Measurements from ENCODE around the gene C6orf136.
"Not testable (repeated sequence)": the region's sequence is repeated elsewhere in the genome, so short reads cannot be mapped to it uniquely, and the experiment has no call there.

Gene C6orf136

GRCh38 chr6:30656513-30656912, 9.6 kb downstream of the C6orf136 start:
- no peak for DNase-seq (ENCODE audit: low read depth, low spot score)

- no peak for DNase-seq (ENCODE audit: low read depth, low spot score)
These were observed 10.5 kb downstream of the C6orf136 start for GRCh38 chr6:30657454-30657853.

GRCh38 chr6:30657922-30658321, 11.0 kb downstream of the C6orf136 start:
- DNase-seq (ENCODE audit: low read depth, low spot score): not testable (repeated sequence)

GRCh38 chr6:30664994-30665767, 18.2 kb downstream of the C6orf136 start:
- no peak for DNase-seq (ENCODE audit: low read depth, low spot score)

GRCh38 chr6:30666300-30666699, 19.4 kb downstream of the C6orf136 start:
- DNase-seq (ENCODE audit: low read depth, low spot score): not testable (repeated sequence)

GRCh38 chr6:30670760-30671527, 24.0 kb downstream of the C6orf136 start:
- no peak for DNase-seq (ENCODE audit: low read depth, low spot score)

- DNase-seq (ENCODE audit: low read depth, low spot score): peak; percentile 95
These were observed 25.7 kb downstream of the C6orf136 start, which contains the start of gene DHX16 for GRCh38 chr6:30672445-30673253. Gene DHX16, minus strand, starts transcription at chr6:30673006. Its CDS starts 165 bp downstream, at chr6:30672841.

- DNase-seq (ENCODE audit: low read depth, low spot score): no peak
These were observed 29.8 kb downstream of the C6orf136 start for GRCh38 chr6:30676660-30677285.

- no peak for DNase-seq (ENCODE audit: low read depth, low spot score)
These were observed 32.2 kb downstream of the C6orf136 start for GRCh38 chr6:30678964-30679726.

GRCh38 chr6:30679765-30680535, 33.0 kb downstream of the C6orf136 start:
- no peak for DNase-seq (ENCODE audit: low read depth, low spot score)

GRCh38 chr6:30681766-30682142, 34.8 kb downstream of the C6orf136 start:
- DNase-seq (ENCODE audit: low read depth, low spot score): no peak

- no peak for DNase-seq (ENCODE audit: low read depth, low spot score)
These were observed 35.5 kb downstream of the C6orf136 start for GRCh38 chr6:30682143-30683117.

GRCh38 chr6:30683183-30683979, 36.4 kb downstream of the C6orf136 start:
- DNase-seq (ENCODE audit: low read depth, low spot score): no peak

GRCh38 chr6:30683980-30684338, 37.0 kb downstream of the C6orf136 start:
- DNase-seq (ENCODE audit: low read depth, low spot score): no peak

- DNase-seq (ENCODE audit: low read depth, low spot score): no peak
These were observed 37.6 kb downstream of the C6orf136 start for GRCh38 chr6:30684386-30685156.

GRCh38 chr6:30685157-30686008, 38.5 kb downstream of the C6orf136 start:
- DNase-seq (ENCODE audit: low read depth, low spot score): no peak

Data from iPS DF 19.7 (cell line).